Lung (tissue), 12 donors: Measurements from ENCODE around the gene EFL1. TPM values are rescaled to one million over a fixed set of nuclear protein-coding genes. Genes with fewer than 3 reads are reported as not detected.
"Not testable (repeated sequence)": the region's sequence is repeated elsewhere in the genome, so short reads cannot be mapped to it uniquely, and the experiment has no call there.

ENCODE experiments used
- ATAC-seq: fragments of 200-7000 bp; cut with Tn5 transposase; one replicate; pipeline ENCODE4 v1.9.1; 2020; ENCODE audit warnings: moderate number of reproducible peaks; ENCODE audit not compliant: insufficient read depth, low FRiP score
- DNase-seq, 3 donors: peaks; one replicate each; pipeline ENCODE4 v3.0.0-alpha.2; 2013 to 2017
- H3K27ac ChIP-seq, 2 donors: one replicate each; pipeline ENCODE4 v1.5.1; 2013; ENCODE audit warnings: mild to moderate bottlenecking in 2 of 2, moderate library complexity in 2 of 2, control low read depth in 1 of 2, inconsistent platforms in 1 of 2, low read depth in 1 of 2, low read length in 1 of 2
- H3K27me3 ChIP-seq, 3 donors: one replicate each; pipeline ENCODE4 v1.5.1; 2013; ENCODE audit warnings: low read length in 2 of 3; ENCODE audit not compliant: control insufficient read depth in 3 of 3, insufficient read depth in 3 of 3
- H3K36me3 ChIP-seq, 4 donors: one replicate each; pipeline ENCODE4 v1.5.1; 2013; ENCODE audit warnings: low read length in 4 of 4, mild to moderate bottlenecking in 1 of 4, moderate library complexity in 1 of 4; ENCODE audit not compliant: control insufficient read depth in 4 of 4, insufficient read depth in 4 of 4
- H3K4me1 ChIP-seq, 5 donors: one replicate each; pipeline ENCODE4 v1.5.1; 2013; ENCODE audit warnings: low read length in 5 of 5, mild to moderate bottlenecking in 2 of 5, moderate library complexity in 1 of 5; ENCODE audit not compliant: control insufficient read depth in 5 of 5, insufficient read depth in 5 of 5
- H3K4me3 ChIP-seq: one replicate; pipeline ENCODE4 v1.5.1; 2013; ENCODE audit warnings: mild to moderate bottlenecking, control low read depth, moderate library complexity
- H3K9ac ChIP-seq, 2 donors: one replicate each; pipeline ENCODE4 v1.5.1; 2013; ENCODE audit warnings: low read length in 2 of 2, control low read depth in 1 of 2; ENCODE audit not compliant: insufficient read depth in 1 of 2
- H3K9me3 ChIP-seq, 4 donors: one replicate each; pipeline ENCODE4 v1.5.1; 2013; ENCODE audit warnings: low read length in 3 of 4, mild to moderate bottlenecking in 1 of 4, moderate library complexity in 1 of 4; ENCODE audit not compliant: control insufficient read depth in 4 of 4, insufficient read depth in 3 of 4
- WGBS, 2 donors: extraction: QIAGEN DNeasy Blood & Tissue Kit; methylation state at CpG; one replicate each; pipeline ENCODE4 v1.1.7; 2013; 5-methylcytosine and 5-hydroxymethylcytosine counted together
- polyA plus RNA-seq, 2 donors: library from polyadenylated mRNA; stranded (reverse); fragments of 200-250 nt; gene quantifications; one replicate each; pipeline ENCODE4 v1.2.1, GENCODE V29; 2013
- total RNA-seq, 2 donors: library from RNA; depleted of rRNA in 1 of 2; stranded (reverse); fragments of >200 nt in 1 of 2; gene quantifications; one replicate each; pipeline ENCODE4 v1.2.1, GENCODE V29; 2014 to 2021
- TF ChIP-seq, protein P1 (sequence below): IDR thresholded peaks from 2 replicates; pipeline ENCODE4 v1.5.1; 2012; ENCODE audit warnings: mild to moderate bottlenecking; ENCODE audit errors: control extremely low read depth, extremely low read depth
- donor health status: control.
- donor health status: control.
- donor health status: Bipolar disorder and iron deficiency.
- donor health status: healthy.
- donor health status: DM: yes; HTN: yes; CAD: no.

The EFL1 gene
- total and polyA plus RNA-seq, 4 donors = 4.1 to 22.9 (median 11.5) TPM

- H3K9ac ChIP-seq, H3K36me3 ChIP-seq, H3K27me3 ChIP-seq, H3K27ac ChIP-seq, H3K9me3 ChIP-seq, DNase-seq, ATAC-seq, H3K4me3 ChIP-seq, H3K4me1 ChIP-seq: not testable (repeated sequence)
- no CpG with 5 or more reads among the region's 1 CpG for WGBS, 2 donors
These were observed 69.1 kb downstream of the EFL1 start for GRCh38 chr15:82193435-82193834.

GRCh38 chr15:82192394-82192793, 70.1 kb downstream of the EFL1 start:
- H3K9ac ChIP-seq, H3K9me3 ChIP-seq, H3K27ac ChIP-seq, H3K36me3 ChIP-seq, H3K27me3 ChIP-seq, DNase-seq, ATAC-seq, H3K4me1 ChIP-seq, H3K4me3 ChIP-seq: not testable (repeated sequence)
- 89 to 99% methylated on average over 4 of the region's 4 CpGs for WGBS, 2 donors

DNA sequence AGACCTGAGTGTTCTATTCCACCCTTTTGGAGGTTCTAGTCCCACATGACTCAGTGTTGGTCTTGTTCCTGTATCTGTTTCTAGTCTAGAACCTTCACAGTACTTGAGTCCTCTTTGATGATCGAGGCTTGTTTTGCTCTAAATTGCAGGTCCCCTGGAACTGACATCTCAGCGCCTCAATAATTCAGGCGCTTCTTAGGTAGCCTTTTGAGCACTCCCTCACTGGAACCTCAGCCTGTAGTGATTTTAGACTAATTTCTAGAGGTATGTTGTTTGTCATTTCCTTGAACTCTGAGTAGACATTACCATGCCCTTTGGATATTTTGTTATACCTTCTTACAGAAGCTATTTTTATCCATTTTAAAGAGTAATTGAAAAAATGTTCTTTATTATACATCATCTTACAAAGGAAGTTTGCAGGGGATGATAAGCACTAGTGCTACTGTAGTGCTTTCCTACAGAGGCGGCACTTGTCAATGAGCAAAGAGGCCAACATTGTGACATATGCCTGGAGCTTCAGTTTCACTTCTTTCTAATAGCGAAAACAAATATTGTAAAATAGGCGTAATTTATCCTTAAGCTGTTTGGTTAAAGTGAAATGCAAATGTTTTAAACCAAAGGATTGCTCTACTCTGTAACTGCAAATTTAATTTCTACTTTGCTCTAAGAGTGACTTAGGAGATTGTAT, 75.7 kb downstream of the EFL1 start:
- Histone ChIP-seq H3K27me3 (no peaks in the 10 kb centered on the region), H3K36me3 (no peaks in the 10 kb centered on the region), H3K4me3 (no peak overlapping the region), H3K4me1 (peaks cover 0 to 16% (median 9%) of the 10 kb centered on the region in 5 donors), H3K9ac (no peak overlapping the region), H3K27ac (no peak overlapping the region), H3K9me3 (no peaks in the 10 kb centered on the region)
- no peak for ATAC-seq
- DNase-seq = no peak
- TF ChIP-seq, protein P1, sequence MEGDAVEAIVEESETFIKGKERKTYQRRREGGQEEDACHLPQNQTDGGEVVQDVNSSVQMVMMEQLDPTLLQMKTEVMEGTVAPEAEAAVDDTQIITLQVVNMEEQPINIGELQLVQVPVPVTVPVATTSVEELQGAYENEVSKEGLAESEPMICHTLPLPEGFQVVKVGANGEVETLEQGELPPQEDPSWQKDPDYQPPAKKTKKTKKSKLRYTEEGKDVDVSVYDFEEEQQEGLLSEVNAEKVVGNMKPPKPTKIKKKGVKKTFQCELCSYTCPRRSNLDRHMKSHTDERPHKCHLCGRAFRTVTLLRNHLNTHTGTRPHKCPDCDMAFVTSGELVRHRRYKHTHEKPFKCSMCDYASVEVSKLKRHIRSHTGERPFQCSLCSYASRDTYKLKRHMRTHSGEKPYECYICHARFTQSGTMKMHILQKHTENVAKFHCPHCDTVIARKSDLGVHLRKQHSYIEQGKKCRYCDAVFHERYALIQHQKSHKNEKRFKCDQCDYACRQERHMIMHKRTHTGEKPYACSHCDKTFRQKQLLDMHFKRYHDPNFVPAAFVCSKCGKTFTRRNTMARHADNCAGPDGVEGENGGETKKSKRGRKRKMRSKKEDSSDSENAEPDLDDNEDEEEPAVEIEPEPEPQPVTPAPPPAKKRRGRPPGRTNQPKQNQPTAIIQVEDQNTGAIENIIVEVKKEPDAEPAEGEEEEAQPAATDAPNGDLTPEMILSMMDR = no peak
- WGBS, 2 donors = 73 to 85% methylated on average over 6 of the region's 6 CpGs

DNA sequence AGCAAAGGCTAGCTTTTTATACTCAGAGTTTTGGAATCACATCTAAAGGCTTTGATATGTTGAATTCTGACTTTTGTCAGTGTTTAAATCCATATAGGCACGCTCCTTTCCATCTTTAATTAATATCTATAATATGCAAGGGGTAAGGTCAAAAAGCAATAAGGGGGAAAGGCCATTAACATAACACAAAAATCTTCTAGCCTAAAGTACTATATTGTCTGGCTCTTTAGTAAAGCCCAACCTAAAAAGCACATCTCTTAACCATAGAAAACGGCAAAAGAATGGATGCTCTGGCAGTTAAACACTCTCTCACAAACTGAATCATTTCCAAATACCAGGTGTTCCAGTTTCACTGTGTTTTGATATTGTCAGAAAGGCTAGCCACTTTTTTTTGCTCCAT, 76.4 kb downstream of the EFL1 start:
- H3K27ac ChIP-seq = no peak overlapping the region
- H3K9ac ChIP-seq = no peak overlapping the region
- ATAC-seq = no peak
- no peaks in the 10 kb centered on the region for H3K9me3 ChIP-seq
- whole genome bisulfite sequencing, 2 donors = 96 to 97% methylated on average over 2 of the region's 2 CpGs
- DNase-seq = no peak
- H3K36me3 ChIP-seq = no peaks in the 10 kb centered on the region
- no peak overlapping the region for H3K4me3 ChIP-seq
- H3K4me1 ChIP-seq = peaks cover 0 to 16% (median 9%) of the 10 kb centered on the region in 5 donors
- H3K27me3 ChIP-seq = no peaks in the 10 kb centered on the region
- TF ChIP-seq, protein P1 = no peak
